CD4-positive, CD25-positive, alpha-beta regulatory T cell (primary cell): Measurements from ENCODE around the gene HIVEP3. TPM values are rescaled to one million over a fixed set of nuclear protein-coding genes. Genes with fewer than 3 reads are reported as not detected.

Experiments
- ATAC-seq, 2 donors: fragments of 150-1000 bp; cut with Tn5 transposase; one replicate each; pipeline ENCODE4 v1.10.0; 2021; ENCODE audit warnings: low read depth in 2 of 2, moderate number of reproducible peaks in 2 of 2, moderate library complexity in 1 of 2
- DNase-seq, 3 donors: peaks; one replicate each; pipeline versions ENCODE4 v3.0.0 to v3.0.0-alpha.2; 2012 to 2022; ENCODE audit warnings: mixed read lengths in 1 of 3
- H3K27ac ChIP-seq: one replicate; pipeline ENCODE4 v1.7.0; 2013; ENCODE audit warnings: mild to moderate bottlenecking, low read length; ENCODE audit not compliant: insufficient read depth, poor library complexity, severe bottlenecking
- H3K27me3 ChIP-seq: one replicate; pipeline ENCODE4 v1.7.0; 2013; ENCODE audit warnings: low read length; ENCODE audit not compliant: control insufficient read depth, insufficient read depth
- H3K36me3 ChIP-seq: one replicate; pipeline ENCODE4 v1.7.0; 2013; ENCODE audit warnings: mild to moderate bottlenecking, low read length, moderate library complexity; ENCODE audit not compliant: control insufficient read depth, insufficient read depth
- H3K4me1 ChIP-seq: 2 replicates; pipeline ENCODE4 v1.7.0; 2013; ENCODE audit warnings: mild to moderate bottlenecking, low read length; ENCODE audit not compliant: insufficient read depth, control insufficient read depth, poor library complexity, severe bottlenecking
- H3K4me3 ChIP-seq: one replicate; pipeline ENCODE4 v1.7.0; 2013; ENCODE audit warnings: low read depth, mild to moderate bottlenecking, low read length, moderate library complexity
- H3K9me3 ChIP-seq, 2 experiments: 1 replicate in 1 of 2; 2 replicates in 1 of 2; pipeline ENCODE4 v1.7.0; 2013; ENCODE audit warnings: low read length in 2 of 2, mild to moderate bottlenecking in 1 of 2, moderate library complexity in 1 of 2; ENCODE audit not compliant: control insufficient read depth in 2 of 2
- H3K27ac Mint-ChIP-seq, 3 donors: one replicate each; pipeline ENCODE4 v1.8.0; 2020 to 2022; ENCODE audit warnings: mild to moderate bottlenecking in 3 of 3, mixed read lengths in 3 of 3, moderate library complexity in 2 of 3
- H3K27me3 Mint-ChIP-seq: one replicate; pipeline ENCODE4 v1.8.0; 2022; ENCODE audit warnings: mild to moderate bottlenecking, mixed read lengths
- H3K36me3 Mint-ChIP-seq: one replicate; pipeline ENCODE4 v1.8.0; 2020; ENCODE audit warnings: mixed read lengths
- H3K4me1 Mint-ChIP-seq, 4 donors: one replicate each; pipeline ENCODE4 v1.8.0; 2020 to 2022; ENCODE audit warnings: mixed read lengths in 4 of 4, mild to moderate bottlenecking in 1 of 4
- H3K4me3 Mint-ChIP-seq, 4 donors: one replicate each; pipeline ENCODE4 v1.8.0; 2020 to 2022; ENCODE audit warnings: mild to moderate bottlenecking in 4 of 4, mixed read lengths in 4 of 4, moderate library complexity in 3 of 4
- H3K9me3 Mint-ChIP-seq, 7 donors: one replicate each; pipeline ENCODE4 v1.8.0; 2020 to 2022; ENCODE audit warnings: mixed read lengths in 7 of 7, mild to moderate bottlenecking in 3 of 7, moderate library complexity in 2 of 7
- polyA plus RNA-seq, 4 donors: library from polyadenylated mRNA; unstranded; fragments of 300-500 nt; fragmentation: Illumina TruSeq; gene quantifications; one replicate each; pipeline ENCODE4 v1.2.3, GENCODE V29; 2021
- total RNA-seq: library from RNA; stranded (reverse); gene quantifications from one replicate; pipeline ENCODE4 v1.2.3, GENCODE V29; 2022

Gene HIVEP3
- total and polyA plus RNA-seq, 5 donors from 2014 or later = 3.9 to 17.2 (median 7.5) TPM

GRCh38 chr1:41866285-41866684, 52.4 kb downstream of the HIVEP3 start:
- Histone ChIP-seq H3K27ac (no peak overlapping the region), H3K9me3 (no peaks in the 10 kb centered on the region), H3K36me3 (no peaks in the 10 kb centered on the region), H3K27me3 (no peaks in the 10 kb centered on the region), H3K4me3 (no peak overlapping the region), H3K4me1 (peaks cover 11% of the 10 kb centered on the region)
- Mint-ChIP-seq H3K27me3 (no peaks in the 10 kb centered on the region), H3K9me3 (no peaks in the 10 kb centered on the region), H3K27ac (peak overlapping the region in 1 of 3 donors; percentile 13), H3K4me3 (no peak overlapping the region), H3K4me1 (peaks cover 9 to 37% (median 24%) of the 10 kb centered on the region in 4 donors), H3K36me3 (peaks cover 7% of the 10 kb centered on the region)
- ATAC-seq (no peak), DNase-seq (no peak)

- Mint-ChIP-seq H3K4me1 (peaks cover 9 to 39% (median 28%) of the 10 kb centered on the region in 4 donors), H3K36me3 (peaks cover 9% of the 10 kb centered on the region), H3K27me3 (no peaks in the 10 kb centered on the region), H3K4me3 (no peak overlapping the region), H3K27ac (no peak overlapping the region), H3K9me3 (no peaks in the 10 kb centered on the region)
- Histone ChIP-seq H3K4me3 (no peak overlapping the region), H3K9me3 (no peaks in the 10 kb centered on the region), H3K27me3 (no peaks in the 10 kb centered on the region), H3K27ac (no peak overlapping the region), H3K4me1 (peaks cover 11% of the 10 kb centered on the region), H3K36me3 (no peaks in the 10 kb centered on the region)
- ATAC-seq = no peak
- DNase-seq = no peak
Observed at GRCh38 chr1:41864471-41865040, 54.2 kb downstream of the HIVEP3 start.

GRCh38 chr1:41863718-41864117, 55.0 kb downstream of the HIVEP3 start:
- peaks cover 9% of the 10 kb centered on the region for H3K36me3 Mint-ChIP-seq
- H3K27ac Mint-ChIP-seq = no peak overlapping the region
- no peak overlapping the region for H3K27ac ChIP-seq
- H3K4me3 Mint-ChIP-seq = no peak overlapping the region
- no peak for DNase-seq
- H3K9me3 ChIP-seq = no peaks in the 10 kb centered on the region
- peaks cover 10% of the 10 kb centered on the region for H3K4me1 ChIP-seq
- H3K9me3 Mint-ChIP-seq = no peaks in the 10 kb centered on the region
- H3K4me1 Mint-ChIP-seq = peaks cover 7 to 38% (median 26%) of the 10 kb centered on the region in 4 donors
- no peak for ATAC-seq
- H3K27me3 ChIP-seq = no peaks in the 10 kb centered on the region
- no peaks in the 10 kb centered on the region for H3K27me3 Mint-ChIP-seq
- H3K36me3 ChIP-seq = no peaks in the 10 kb centered on the region
- H3K4me3 ChIP-seq = no peak overlapping the region

GRCh38 chr1:41862384-41863221, 56.1 kb downstream of the HIVEP3 start:
- ATAC-seq = no peak
- Mint-ChIP-seq H3K27me3 (no peaks in the 10 kb centered on the region), H3K4me3 (no peak overlapping the region), H3K9me3 (no peaks in the 10 kb centered on the region), H3K36me3 (peaks cover 9% of the 10 kb centered on the region), H3K27ac (peak overlapping the region in 2 of 3 donors; percentile 26 to 72), H3K4me1 (peaks cover 0 to 26% (median 16%) of the 10 kb centered on the region in 4 donors)
- Histone ChIP-seq H3K27me3 (no peaks in the 10 kb centered on the region), H3K36me3 (no peaks in the 10 kb centered on the region), H3K27ac (no peak overlapping the region), H3K4me1 (no peaks in the 10 kb centered on the region), H3K4me3 (no peak overlapping the region), H3K9me3 (no peaks in the 10 kb centered on the region)
- peak in 1 of 3 donors; percentile 73 for DNase-seq

- Histone ChIP-seq H3K4me1 (no peaks in the 10 kb centered on the region), H3K27ac (no peak overlapping the region), H3K4me3 (no peak overlapping the region), H3K36me3 (no peaks in the 10 kb centered on the region), H3K9me3 (no peaks in the 10 kb centered on the region), H3K27me3 (no peaks in the 10 kb centered on the region)
- DNase-seq = no peak
- no peak for ATAC-seq
- Mint-ChIP-seq H3K36me3 (peaks cover 9% of the 10 kb centered on the region), H3K27ac (peak overlapping the region in 2 of 3 donors; percentile 37 to 72), H3K4me3 (no peak overlapping the region), H3K4me1 (peaks cover 0 to 23% (median 16%) of the 10 kb centered on the region in 4 donors), H3K27me3 (no peaks in the 10 kb centered on the region), H3K9me3 (no peaks in the 10 kb centered on the region)
Observed at GRCh38 chr1:41861535-41862383, 57.0 kb downstream of the HIVEP3 start.

GRCh38 chr1:41860771-41861170, 58.0 kb downstream of the HIVEP3 start:
- H3K4me1 Mint-ChIP-seq = peaks cover 0 to 23% (median 16%) of the 10 kb centered on the region in 4 donors
- no peaks in the 10 kb centered on the region for H3K4me1 ChIP-seq
- H3K36me3 Mint-ChIP-seq = peaks cover 9% of the 10 kb centered on the region
- no peaks in the 10 kb centered on the region for H3K36me3 ChIP-seq
- H3K9me3 Mint-ChIP-seq = no peaks in the 10 kb centered on the region
- H3K27ac Mint-ChIP-seq = no peak overlapping the region
- no peaks in the 10 kb centered on the region for H3K9me3 ChIP-seq
- H3K27ac ChIP-seq = no peak overlapping the region
- ATAC-seq (no peak), DNase-seq (no peak)
- H3K27me3 Mint-ChIP-seq = no peaks in the 10 kb centered on the region
- no peaks in the 10 kb centered on the region for H3K27me3 ChIP-seq
- H3K4me3 ChIP-seq = no peak overlapping the region
- H3K4me3 Mint-ChIP-seq = no peak overlapping the region

- Mint-ChIP-seq H3K36me3 (peaks cover 13% of the 10 kb centered on the region), H3K9me3 (no peaks in the 10 kb centered on the region), H3K27me3 (no peaks in the 10 kb centered on the region), H3K27ac (no peak overlapping the region), H3K4me3 (no peak overlapping the region), H3K4me1 (peaks cover 0 to 23% (median 16%) of the 10 kb centered on the region in 4 donors)
- no peak for DNase-seq
- H3K27ac ChIP-seq = no peak overlapping the region
- H3K9me3 ChIP-seq = no peaks in the 10 kb centered on the region
- H3K27me3 ChIP-seq = no peaks in the 10 kb centered on the region
- H3K36me3 ChIP-seq = no peaks in the 10 kb centered on the region
- H3K4me1 ChIP-seq = no peaks in the 10 kb centered on the region
- no peak for ATAC-seq
- no peak overlapping the region for H3K4me3 ChIP-seq
Observed at GRCh38 chr1:41860214-41860613, 58.5 kb downstream of the HIVEP3 start.
